ENCODE data around the gene CELF2. TPM values are rescaled to one million over a fixed set of nuclear protein-coding genes. Genes with fewer than 3 reads are reported as not detected.
"Not testable (repeated sequence)": the region's sequence is repeated elsewhere in the genome, so short reads cannot be mapped to it uniquely, and the experiment has no call there.

The CELF2 gene
- total RNA-seq, 4 donors from 2014 or later: 8.7 to 28.6 (median 22.9) TPM

GRCh38 chr10:11125004-11125403 lies 107.3 kb downstream of the CELF2 start:
- H3K4me3 ChIP-seq: no peak overlapping the region
- no peaks in the 10 kb centered on the region for H3K27me3 ChIP-seq
- TF ChIP-seq EP300 (IDR thresholded peaks at IDR 0.05): no peak
- TF ChIP-seq POLR2AphosphoS5 (IDR thresholded peaks at IDR 0.05): no peak
- TF ChIP-seq CTCF (IDR thresholded peaks at IDR 0.05): no peak
- TF ChIP-seq POLR2A (IDR thresholded peaks at IDR 0.05): no peak
- DNase-seq (ENCODE audit: low spot score in 2 of 2): no peak
- no peaks in the 10 kb centered on the region for H3K4me1 ChIP-seq
- no peaks in the 10 kb centered on the region for H3K9me3 ChIP-seq
- 95% methylated on average over 3 of the region's 3 CpGs for WGBS
- no peak overlapping the region for H3K27ac ChIP-seq
- no peaks in the 10 kb centered on the region for H3K36me3 ChIP-seq

- not testable (repeated sequence) for H3K4me3 ChIP-seq; H3K27ac ChIP-seq; H3K27me3 ChIP-seq; H3K36me3 ChIP-seq; H3K9me3 ChIP-seq; H3K4me1 ChIP-seq; DNase-seq (ENCODE audit: low spot score in 2 of 2)
- WGBS: 87% methylated on average over 4 of the region's 4 CpGs
Observed at GRCh38 chr10:11127017-11127416, 109.3 kb downstream of the CELF2 start.

- WGBS: 89% methylated on average over 10 of the region's 10 CpGs
- no peak overlapping the region for H3K4me3 ChIP-seq
- no peaks in the 10 kb centered on the region for H3K27me3 ChIP-seq
- no peak overlapping the region for H3K27ac ChIP-seq
- no peak for DNase-seq (ENCODE audit: low spot score in 2 of 2)
- no peaks in the 10 kb centered on the region for H3K4me1 ChIP-seq
- no peaks in the 10 kb centered on the region for H3K36me3 ChIP-seq
- H3K9me3 ChIP-seq: no peaks in the 10 kb centered on the region
- TF ChIP-seq POLR2AphosphoS5 (IDR thresholded peaks at IDR 0.05): no peak
- no peak for TF ChIP-seq POLR2A (IDR thresholded peaks at IDR 0.05)
Observed at GRCh38 chr10:11131112-11131639, 113.5 kb downstream of the CELF2 start.

GRCh38 chr10:11134411-11134810 lies 116.7 kb downstream of the CELF2 start:
- H3K9me3 ChIP-seq: no peaks in the 10 kb centered on the region
- no peak for DNase-seq (ENCODE audit: low spot score in 2 of 2)
- TF ChIP-seq POLR2AphosphoS5 (IDR thresholded peaks at IDR 0.05) (no peak), POLR2A (IDR thresholded peaks at IDR 0.05) (no peak), EP300 (IDR thresholded peaks at IDR 0.05) (no peak)
- H3K4me3 ChIP-seq: no peak overlapping the region
- 89% methylated on average over 7 of the region's 7 CpGs for WGBS
- H3K36me3 ChIP-seq: no peaks in the 10 kb centered on the region
- no peak overlapping the region for H3K27ac ChIP-seq
- no peaks in the 10 kb centered on the region for H3K4me1 ChIP-seq
- H3K27me3 ChIP-seq: no peaks in the 10 kb centered on the region

GRCh38 chr10:11135709-11136108 lies 118.0 kb downstream of the CELF2 start:
- Histone ChIP-seq H3K27me3 (no peaks in the 10 kb centered on the region), H3K36me3 (no peaks in the 10 kb centered on the region), H3K4me3 (no peak overlapping the region), H3K9me3 (no peaks in the 10 kb centered on the region), H3K27ac (no peak overlapping the region), H3K4me1 (no peaks in the 10 kb centered on the region)
- 73% methylated on average over 2 of the region's 2 CpGs for WGBS
- TF ChIP-seq POLR2AphosphoS5 (IDR thresholded peaks at IDR 0.05) (no peak), EP300 (IDR thresholded peaks at IDR 0.05) (no peak), POLR2A (IDR thresholded peaks at IDR 0.05) (no peak), CTCF (IDR thresholded peaks at IDR 0.05) (no peak)
- DNase-seq (ENCODE audit: low spot score in 2 of 2): no peak

- Histone ChIP-seq H3K36me3 (no peaks in the 10 kb centered on the region), H3K4me1 (no peaks in the 10 kb centered on the region), H3K9me3 (no peaks in the 10 kb centered on the region), H3K27me3 (no peaks in the 10 kb centered on the region), H3K4me3 (no peak overlapping the region), H3K27ac (no peak overlapping the region)
- no peak for DNase-seq (ENCODE audit: low spot score in 2 of 2)
- WGBS: 65% methylated on average over 9 of the region's 9 CpGs
- TF ChIP-seq POLR2AphosphoS5 (IDR thresholded peaks at IDR 0.05) (no peak), POLR2A (IDR thresholded peaks at IDR 0.05) (no peak), CTCF (IDR thresholded peaks at IDR 0.05) (no peak), EP300 (IDR thresholded peaks at IDR 0.05) (no peak)
Observed at GRCh38 chr10:11138314-11139033, 120.8 kb downstream of the CELF2 start.

Data from suprapubic skin (tissue), 4 donors.